Lung microvascular endothelial cell (primary cell): ENCODE results near the gene ASTL. TPM values are rescaled to one million over a fixed set of nuclear protein-coding genes. Genes with fewer than 3 reads are reported as not detected.
"Not testable (repeated sequence)": the region's sequence is repeated elsewhere in the genome, so short reads cannot be mapped to it uniquely, and the experiment has no call there.

Experiments used
- DNase-seq, 2 donors: peaks; one replicate each; pipeline versions ENCODE4 v3.0.0 to v3.0.0-alpha.2; 2010; ENCODE audit warnings: low read depth in 2 of 2
- total RNA-seq: library from RNA; depleted of rRNA; stranded (reverse); fragments of >200 nt; gene quantifications from 2 replicates; pipeline ENCODE4 v1.2.1, GENCODE V29; 2014

Gene ASTL
- total RNA-seq, 1 donor from 2014 or later, result not detected

DNA sequence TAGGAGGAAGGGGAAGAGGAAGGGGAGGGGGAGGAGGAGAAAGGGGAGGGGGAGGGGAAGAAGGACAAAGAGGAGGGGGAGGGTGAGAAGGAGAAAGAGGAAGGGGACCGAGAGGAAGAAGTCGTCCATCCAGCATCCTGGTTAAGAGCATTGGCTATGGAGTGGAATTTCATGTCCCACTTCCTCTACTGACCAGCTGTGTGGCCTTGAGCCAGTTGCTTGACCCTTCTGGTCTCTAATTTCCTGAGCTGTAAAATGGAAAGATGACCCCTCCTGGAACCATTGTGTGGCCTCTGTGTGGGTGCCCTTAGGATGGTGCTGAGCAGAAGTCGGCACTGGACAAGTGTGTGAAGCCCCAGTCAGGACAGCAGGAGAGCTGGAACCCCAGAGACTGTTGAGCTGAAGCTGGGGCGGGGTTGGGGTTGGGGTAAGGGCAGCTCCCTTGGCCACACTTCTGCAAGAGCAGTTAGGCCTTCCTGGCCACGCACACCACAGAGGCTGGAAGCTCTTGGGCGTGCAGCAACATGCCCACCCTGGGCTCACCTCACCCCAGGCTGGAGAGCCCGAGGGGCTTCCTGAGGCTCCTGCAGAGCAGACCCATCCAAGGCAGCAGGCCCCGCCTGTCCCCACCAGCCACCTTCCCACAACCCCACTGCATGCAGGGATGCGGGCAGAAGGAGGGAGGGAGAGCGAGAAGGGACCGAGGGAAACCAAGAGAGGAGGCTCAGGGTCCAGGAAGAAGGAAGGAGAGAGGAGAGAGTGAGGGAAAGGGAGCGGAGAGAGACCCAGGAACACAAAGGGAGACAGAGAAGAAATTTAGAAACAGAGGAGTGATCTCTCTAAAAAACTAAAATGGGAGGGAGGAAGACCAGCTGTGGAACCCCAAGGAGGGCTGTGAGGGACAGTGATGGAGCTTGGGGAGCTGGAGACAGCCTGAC, 38.2 kb downstream of the ASTL start:
- DNase-seq, result peak; percentile 23 to 36

- DNase-seq, result no peak
These were observed 39.3 kb downstream of the ASTL start for GRCh38 chr2:96098900-96099590.

DNA sequence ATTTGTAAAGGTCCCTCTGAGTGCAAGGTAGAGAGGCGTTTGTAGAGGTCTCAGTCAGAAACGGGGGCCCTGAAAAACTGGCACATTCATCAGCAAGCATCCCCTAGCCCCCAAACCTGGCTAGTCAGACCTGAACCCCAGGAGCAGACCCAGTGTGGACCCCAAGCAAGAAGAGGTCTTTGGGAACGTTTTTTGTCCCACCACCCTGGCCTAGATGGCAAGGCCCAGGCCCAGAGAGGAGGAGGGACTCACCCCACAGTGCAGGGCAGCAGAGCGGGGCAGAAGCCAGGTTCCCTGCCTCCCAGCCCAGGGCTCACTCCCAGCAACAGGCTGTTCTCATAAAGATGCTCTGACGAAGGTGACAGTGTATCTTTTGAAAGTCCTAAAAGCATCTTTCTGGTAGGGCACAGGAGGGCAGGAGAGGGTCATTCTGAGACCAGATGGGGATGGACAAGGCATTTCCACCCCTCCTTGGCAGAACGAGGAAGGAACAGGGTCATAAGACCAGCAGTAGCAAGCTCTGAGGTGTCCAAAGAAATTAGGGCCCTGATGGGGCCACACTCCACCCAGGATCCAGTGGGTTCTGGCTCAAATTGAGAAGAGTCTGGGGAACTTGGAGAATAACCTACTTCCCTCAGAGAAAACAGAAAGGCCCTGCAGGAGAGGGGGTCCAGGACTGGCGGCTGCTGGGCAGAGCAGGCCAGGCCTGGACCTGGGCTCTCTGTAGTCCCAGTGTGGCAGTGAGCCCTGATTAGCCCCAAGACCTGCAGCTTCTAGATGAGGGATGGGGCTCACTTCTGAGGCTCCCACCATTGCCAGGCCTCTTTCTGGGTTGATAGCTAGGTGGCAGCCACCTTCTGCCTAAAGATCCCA, 40.1 kb downstream of the ASTL start:
- no peak for DNase-seq

DNA sequence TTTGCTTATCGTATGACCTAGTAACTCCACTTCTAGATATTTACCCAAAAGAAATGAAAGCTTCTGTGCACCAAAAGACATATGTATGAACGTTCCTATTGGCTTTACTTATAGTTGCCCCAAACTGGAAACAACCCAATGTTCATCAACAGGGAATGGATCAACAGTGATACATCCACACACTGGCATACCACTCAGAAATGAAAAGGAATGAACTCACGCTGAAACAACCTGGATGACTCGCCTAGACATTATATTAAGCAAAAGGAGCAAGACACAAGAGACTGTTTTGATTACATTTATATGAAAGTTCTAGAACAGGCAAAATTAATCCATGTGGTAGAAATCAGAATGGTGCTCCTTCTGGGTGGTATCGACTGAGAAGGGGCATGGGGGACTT, 40.9 kb downstream of the ASTL start:
- no peak for DNase-seq

GRCh38 chr2:96095116-96095636, 43.1 kb downstream of the ASTL start:
- no peak for DNase-seq

- no peak for DNase-seq
These were observed 44.8 kb downstream of the ASTL start for GRCh38 chr2:96093528-96093927.

- DNase-seq, result no peak
These were observed 45.4 kb downstream of the ASTL start for GRCh38 chr2:96092951-96093350.

GRCh38 chr2:96092573-96092877, 45.8 kb downstream of the ASTL start:
- DNase-seq, result no peak

- no peak for DNase-seq
These were observed 46.4 kb downstream of the ASTL start for GRCh38 chr2:96091711-96092572.

GRCh38 chr2:96091141-96091710, 47.1 kb downstream of the ASTL start:
- no peak for DNase-seq

DNA sequence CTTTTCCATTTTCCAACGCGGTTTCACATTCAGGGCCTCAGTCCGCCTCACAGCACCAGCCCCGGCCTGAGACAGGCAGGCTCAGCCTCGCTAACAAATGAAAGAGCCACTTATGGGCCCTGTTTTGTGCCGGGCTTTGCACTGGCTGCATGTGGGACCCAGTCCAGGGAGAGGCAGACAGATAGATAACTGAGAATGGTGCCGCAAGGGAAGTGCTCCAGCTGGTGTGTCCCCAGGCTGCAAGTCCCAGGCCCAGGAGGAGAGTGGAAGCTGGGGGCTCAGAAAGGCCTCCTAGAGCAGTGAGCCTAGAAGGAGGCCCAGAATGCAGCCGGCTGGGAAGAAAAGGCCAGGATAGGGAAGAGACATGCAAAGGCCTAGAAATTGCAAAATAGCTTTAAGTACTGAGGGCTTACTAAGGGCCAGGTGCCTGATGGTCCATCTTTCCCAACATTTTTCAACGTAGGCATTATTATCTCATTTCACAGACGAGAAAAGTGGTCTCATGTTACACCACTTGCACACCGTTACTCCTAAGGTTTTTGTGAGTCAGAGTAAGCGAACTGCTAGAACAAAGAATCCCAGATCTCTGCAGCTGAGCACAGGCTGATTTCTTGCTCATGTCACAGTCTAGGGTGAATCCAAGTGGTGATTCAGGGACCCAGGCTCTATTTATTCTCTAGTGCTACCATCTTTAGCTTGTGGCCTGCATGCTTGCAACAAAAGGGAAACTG, 47.9 kb downstream of the ASTL start:
- DNase-seq, result no peak

- DNase-seq, result peak in 1 of 2 donors; percentile 24
These were observed 48.7 kb downstream of the ASTL start for GRCh38 chr2:96089356-96090195.

DNA sequence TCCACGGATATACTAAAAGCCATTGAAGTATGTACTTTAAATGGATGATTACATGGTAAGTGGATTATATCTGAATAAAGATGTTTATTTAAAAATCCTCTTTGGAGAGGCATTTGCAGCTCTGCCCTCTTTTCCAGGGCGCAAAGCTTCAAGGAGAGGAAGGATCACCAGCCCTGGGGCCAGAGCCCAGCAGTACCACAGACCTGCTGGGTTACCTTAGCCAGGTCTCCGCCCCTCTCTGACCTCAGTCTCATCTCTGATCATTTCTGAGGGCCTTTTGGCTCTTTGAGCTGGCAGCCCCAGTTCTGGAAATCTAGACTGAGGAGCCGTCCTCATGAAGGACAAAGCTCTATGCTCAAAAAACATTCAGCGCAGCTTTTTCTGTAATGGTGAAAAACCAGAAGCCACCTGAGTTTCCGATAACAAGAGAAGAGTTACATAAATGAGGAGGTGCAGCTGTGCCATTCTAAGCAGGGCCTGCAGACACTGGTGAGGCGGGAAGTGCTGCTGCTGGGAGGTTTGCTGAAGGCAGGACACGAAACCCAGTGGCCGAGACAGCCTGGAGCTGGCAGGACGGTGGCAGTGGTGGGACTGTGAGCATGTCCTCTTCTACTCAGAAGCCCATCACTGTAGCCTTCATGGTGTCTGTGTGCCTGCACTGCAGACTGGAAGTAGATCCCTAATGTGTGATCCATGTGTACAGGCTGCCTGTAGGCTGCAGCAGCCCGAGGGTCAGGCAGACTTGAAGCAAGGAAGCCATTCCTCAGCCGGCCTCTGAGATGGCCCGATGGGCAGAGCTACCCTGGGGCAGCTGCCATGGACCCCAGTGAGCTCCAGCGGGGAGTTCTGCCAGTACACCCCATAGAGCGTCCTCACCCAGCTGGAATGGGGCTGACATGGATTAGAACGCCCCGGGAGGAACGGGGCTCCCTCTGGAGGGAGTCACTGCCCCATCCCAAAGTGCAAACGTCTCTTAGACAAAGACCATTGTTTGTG, 49.7 kb downstream of the ASTL start:
- DNase-seq, result no peak

GRCh38 chr2:96087130-96087529, 51.2 kb downstream of the ASTL start:
- DNase-seq, result no peak

DNA sequence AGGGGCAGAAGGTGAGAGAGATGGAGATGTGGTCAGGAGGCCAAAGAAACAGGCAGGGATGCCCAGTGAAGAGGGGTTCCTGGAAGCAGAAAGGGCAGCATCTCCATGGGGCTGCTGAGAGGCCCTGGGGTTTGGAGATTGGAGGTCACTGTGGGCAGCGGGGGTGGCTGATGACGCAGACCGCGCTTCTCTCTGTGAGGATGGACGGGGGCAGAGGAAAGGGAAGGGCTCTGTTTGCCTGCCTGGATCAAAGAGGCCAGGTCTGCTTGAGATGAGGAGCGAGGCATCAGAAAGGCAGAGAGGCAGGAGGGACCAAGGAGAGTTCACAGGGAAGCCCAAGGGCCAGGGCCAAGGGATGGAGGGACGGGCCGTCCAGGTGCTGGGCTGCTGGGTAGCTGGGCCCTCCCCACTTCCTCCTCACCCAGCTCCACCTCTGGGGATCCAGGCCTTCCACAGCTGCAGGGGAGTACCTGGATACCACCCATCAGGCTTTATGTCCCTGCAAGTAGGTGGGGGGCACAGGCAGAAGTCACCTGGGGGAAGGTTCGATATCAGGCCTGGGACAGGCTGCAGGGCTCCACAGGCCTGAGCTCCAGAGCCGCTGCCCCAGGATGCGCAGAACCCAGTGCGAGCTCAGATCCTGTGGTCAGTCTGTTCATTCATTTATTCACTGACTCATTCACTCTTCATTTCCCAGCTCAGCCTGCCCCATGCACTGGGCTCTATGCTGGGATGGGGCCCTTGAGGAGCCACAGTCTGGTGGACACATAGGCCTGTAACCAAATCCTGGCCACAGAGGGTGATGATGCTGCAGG, 52.6 kb downstream of the ASTL start:
- DNase-seq, result no peak

DNA sequence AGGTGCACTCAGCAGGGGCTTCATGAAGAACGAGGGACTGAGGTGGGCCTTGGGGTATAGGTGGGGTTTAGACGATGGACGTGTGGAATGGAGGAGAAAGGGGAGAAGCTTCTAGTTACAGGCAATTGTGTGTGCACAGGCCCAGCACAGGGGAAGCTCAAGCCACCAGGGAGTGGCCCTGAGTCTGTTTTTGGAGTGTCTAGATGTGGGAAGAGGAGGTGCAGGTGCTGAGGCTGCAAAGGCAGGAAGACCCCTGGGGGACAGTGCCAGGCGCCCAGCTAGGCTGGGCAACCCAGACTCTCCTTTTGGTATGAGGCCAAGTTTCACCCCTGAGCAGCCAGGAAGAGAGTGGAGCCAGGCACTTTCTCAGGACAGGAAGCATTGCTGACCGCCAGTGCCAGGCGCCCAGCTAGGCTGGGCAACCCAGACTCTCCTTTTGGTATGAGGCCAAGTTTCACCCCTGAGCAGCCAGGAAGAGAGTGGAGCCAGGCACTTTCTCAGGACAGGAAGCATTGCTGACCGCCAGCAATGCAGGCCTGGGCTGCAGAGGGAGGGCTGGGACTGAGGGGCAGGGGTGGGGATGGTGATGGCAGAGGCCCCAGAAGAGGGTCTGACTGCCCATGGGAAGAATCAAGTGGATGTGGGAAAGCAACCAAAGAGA, 53.3 kb downstream of the ASTL start:
- not testable (repeated sequence) for DNase-seq
